Gastroesophageal sphincter (tissue), 3 donors: ENCODE data around the gene GRID1.

Experiments
- POLR2A ChIP-seq, 2 donors: fragments of 450-650 bp; IDR thresholded peaks; one replicate each; pipeline ENCODE4 v1.6.1; 2017; ENCODE audit warnings: antibody characterized with exemption in 2 of 2, mild to moderate bottlenecking in 2 of 2, moderate library complexity in 1 of 2
- TF ChIP-seq, protein P1 (sequence below), 4 experiments: fragments of 200-600 bp in 2 of 4; fragments of 450-650 bp in 2 of 4; sonication (generic) in 1 of 4; IDR thresholded peaks; one replicate each; pipeline ENCODE4 v1.5.1; 2017 to 2019; ENCODE audit warnings: antibody characterized with exemption in 4 of 4, mild to moderate bottlenecking in 2 of 4, moderate library complexity in 2 of 4

DNA sequence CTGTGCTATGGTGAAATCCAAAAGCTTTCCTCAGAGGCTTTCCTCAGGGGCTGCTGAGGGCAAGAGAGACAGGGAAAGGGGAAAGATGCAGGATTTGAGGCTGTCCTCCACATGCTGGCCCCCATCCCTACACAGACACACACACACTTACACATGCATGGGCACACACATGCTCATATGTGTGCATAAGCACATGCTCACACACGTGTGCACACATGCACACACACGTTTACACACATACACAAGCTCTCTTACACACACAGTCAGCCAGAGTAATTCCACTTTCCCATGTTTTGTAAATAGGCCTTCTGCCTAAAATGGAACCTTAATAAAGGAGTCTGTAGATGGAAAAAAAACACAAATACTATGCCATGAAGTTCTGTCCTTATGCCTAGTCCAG is 312.9 kb downstream of the GRID1 start:
- TF ChIP-seq, protein P1, sequence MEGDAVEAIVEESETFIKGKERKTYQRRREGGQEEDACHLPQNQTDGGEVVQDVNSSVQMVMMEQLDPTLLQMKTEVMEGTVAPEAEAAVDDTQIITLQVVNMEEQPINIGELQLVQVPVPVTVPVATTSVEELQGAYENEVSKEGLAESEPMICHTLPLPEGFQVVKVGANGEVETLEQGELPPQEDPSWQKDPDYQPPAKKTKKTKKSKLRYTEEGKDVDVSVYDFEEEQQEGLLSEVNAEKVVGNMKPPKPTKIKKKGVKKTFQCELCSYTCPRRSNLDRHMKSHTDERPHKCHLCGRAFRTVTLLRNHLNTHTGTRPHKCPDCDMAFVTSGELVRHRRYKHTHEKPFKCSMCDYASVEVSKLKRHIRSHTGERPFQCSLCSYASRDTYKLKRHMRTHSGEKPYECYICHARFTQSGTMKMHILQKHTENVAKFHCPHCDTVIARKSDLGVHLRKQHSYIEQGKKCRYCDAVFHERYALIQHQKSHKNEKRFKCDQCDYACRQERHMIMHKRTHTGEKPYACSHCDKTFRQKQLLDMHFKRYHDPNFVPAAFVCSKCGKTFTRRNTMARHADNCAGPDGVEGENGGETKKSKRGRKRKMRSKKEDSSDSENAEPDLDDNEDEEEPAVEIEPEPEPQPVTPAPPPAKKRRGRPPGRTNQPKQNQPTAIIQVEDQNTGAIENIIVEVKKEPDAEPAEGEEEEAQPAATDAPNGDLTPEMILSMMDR (IDR thresholded peaks at IDR 0.05), result no peak
- no peak for TF ChIP-seq POLR2A (IDR thresholded peaks at IDR 0.05)
